ENCODE results near the gene MSH2.

- no peak for TF ChIP-seq CTCF (conservative IDR thresholded peaks at IDR 0.05 in 1 of 2, IDR thresholded peaks at IDR 0.05 in 1 of 2; ENCODE audit: extremely low read depth in 1 of 2, insufficient read depth in 1 of 2, low read depth in 1 of 2, low read length in 2 of 2)
- no peak for TF ChIP-seq EZH2 (IDR thresholded peaks at IDR 0.05; ENCODE audit: borderline replicate concordance, low read length)
Measured at GRCh38 chr2:47521666-47522285, 118.8 kb downstream of the MSH2 start.

Measured in mammary epithelial cell (primary cell).